H9 (cell line): ENCODE data around the gene FRRS1. TPM values are rescaled to one million over a fixed set of nuclear protein-coding genes. Genes with fewer than 3 reads are reported as not detected.

ENCODE experiments used
- DNase-seq: peaks from one replicate; pipeline ENCODE4 v3.0.0-alpha.2; 2017
- H2AFZ ChIP-seq: one replicate; pipeline ENCODE4 v1.6.1; 2013; ENCODE audit warnings: mild to moderate bottlenecking, low read length, control low read depth, moderate library complexity
- H2AK5ac ChIP-seq: 2 replicates; pipeline ENCODE4 v1.6.1; 2013; ENCODE audit warnings: low read length, control low read depth, mixed read lengths; ENCODE audit not compliant: insufficient read length
- H2BK120ac ChIP-seq: one replicate; pipeline ENCODE4 v1.6.1; 2013; ENCODE audit warnings: low read depth, mild to moderate bottlenecking, low read length, control low read depth, inconsistent platforms; ENCODE audit not compliant: poor library complexity, severe bottlenecking
- H2BK12ac ChIP-seq: 2 replicates; pipeline ENCODE4 v1.6.1; 2013; ENCODE audit warnings: low read length, control low read depth, mixed read lengths, low read depth; ENCODE audit not compliant: insufficient read length
- H2BK15ac ChIP-seq: 2 replicates; pipeline ENCODE4 v1.6.1; 2013; ENCODE audit warnings: low read depth, low read length, control low read depth
- H2BK20ac ChIP-seq: one replicate; pipeline ENCODE4 v1.6.1; 2013; ENCODE audit warnings: low read depth, mild to moderate bottlenecking, low read length, control low read depth, inconsistent platforms; ENCODE audit not compliant: poor library complexity, severe bottlenecking
- H2BK5ac ChIP-seq: 2 replicates; pipeline ENCODE4 v1.6.1; 2013; ENCODE audit warnings: low read length, control low read depth, mixed read lengths; ENCODE audit not compliant: insufficient read length
- H3K14ac ChIP-seq: 2 replicates; pipeline ENCODE4 v1.6.1; 2013; ENCODE audit warnings: low read length, control low read depth; ENCODE audit not compliant: insufficient read depth
- H3K18ac ChIP-seq: 2 replicates; pipeline ENCODE4 v1.6.1; 2013; ENCODE audit warnings: low read depth, mild to moderate bottlenecking, mixed read lengths, low read length, control low read depth; ENCODE audit not compliant: insufficient read length
- H3K23ac ChIP-seq: 2 replicates; pipeline ENCODE4 v1.6.1; 2013; ENCODE audit warnings: low read length, control low read depth, mixed read lengths, low read depth; ENCODE audit not compliant: insufficient read length
- H3K23me2 ChIP-seq: 2 replicates; pipeline ENCODE4 v1.6.1; 2013; ENCODE audit warnings: low read depth, mild to moderate bottlenecking, mixed read lengths, low read length, control low read depth; ENCODE audit not compliant: insufficient read length, poor library complexity, severe bottlenecking
- H3K27ac ChIP-seq: 2 replicates; pipeline ENCODE4 v1.5.1; 2013; ENCODE audit warnings: low read length, control low read depth, mixed read lengths, low read depth; ENCODE audit not compliant: insufficient read length
- H3K27me3 ChIP-seq: 2 replicates; pipeline ENCODE4 v1.6.1; 2013; ENCODE audit warnings: low read length, control low read depth, inconsistent platforms; ENCODE audit not compliant: insufficient read depth
- H3K4ac ChIP-seq: 2 replicates; pipeline ENCODE4 v1.6.1; 2013; ENCODE audit warnings: low read depth, mild to moderate bottlenecking, control low read depth, inconsistent platforms, low read length, moderate library complexity
- H3K4me1 ChIP-seq: 2 replicates; pipeline ENCODE4 v1.6.1; 2013; ENCODE audit warnings: low read length, control low read depth, inconsistent platforms; ENCODE audit not compliant: insufficient read depth
- H3K4me2 ChIP-seq: 2 replicates; pipeline ENCODE4 v1.6.1; 2013; ENCODE audit warnings: low read length, control low read depth, mixed read lengths; ENCODE audit not compliant: insufficient read length, insufficient read depth
- H3K56ac ChIP-seq: 2 replicates; pipeline ENCODE4 v1.6.1; 2013; ENCODE audit warnings: low read depth, mild to moderate bottlenecking, mixed read lengths, low read length, control low read depth; ENCODE audit not compliant: insufficient read length
- H3K79me1 ChIP-seq: 2 replicates; pipeline ENCODE4 v1.6.1; 2013; ENCODE audit warnings: low read depth, mild to moderate bottlenecking, moderate library complexity, low read length, control low read depth, inconsistent platforms; ENCODE audit not compliant: insufficient read depth, poor library complexity, severe bottlenecking
- H3K79me2 ChIP-seq: 2 replicates; pipeline ENCODE4 v1.6.1; 2013; ENCODE audit warnings: low read length, control low read depth, inconsistent platforms; ENCODE audit not compliant: insufficient read depth
- H3K9ac ChIP-seq: 2 replicates; pipeline ENCODE4 v1.6.1; 2013; ENCODE audit warnings: low read length, control low read depth, mixed read lengths; ENCODE audit not compliant: insufficient read length; ENCODE audit errors: extremely low read depth
- H3K9me3 ChIP-seq: one replicate; pipeline ENCODE4 v1.6.1; 2013; ENCODE audit warnings: low read depth, low read length, inconsistent platforms; ENCODE audit not compliant: control insufficient read depth
- H3T11ph ChIP-seq: one replicate; pipeline ENCODE4 v1.6.1; 2013; ENCODE audit warnings: mild to moderate bottlenecking, low read length, control low read depth, inconsistent platforms
- H4K20me1 ChIP-seq: one replicate; pipeline ENCODE4 v1.6.1; 2013; ENCODE audit not compliant: control insufficient read depth, insufficient read length, insufficient read depth
- H4K5ac ChIP-seq: 2 replicates; pipeline ENCODE4 v1.6.1; 2013; ENCODE audit warnings: low read depth, mild to moderate bottlenecking, mixed read lengths, low read length, control low read depth; ENCODE audit not compliant: insufficient read length
- H4K8ac ChIP-seq: replicated peaks from 2 replicates; pipeline ENCODE4 v1.6.1; 2013; ENCODE audit warnings: low read length, control low read depth, mixed read lengths, low read depth; ENCODE audit not compliant: insufficient read length
- H4K91ac ChIP-seq: 2 replicates; pipeline ENCODE4 v1.6.1; 2013; ENCODE audit warnings: low read depth, mild to moderate bottlenecking, moderate library complexity, mixed read lengths, low read length, control low read depth; ENCODE audit not compliant: insufficient read length
- H3K27ac Mint-ChIP-seq, 3 experiments: 2 replicates in 2 of 3; 3 replicates in 1 of 3; pipeline ENCODE4 v1.8.0; 2020 to 2021; ENCODE audit warnings: mixed read lengths in 3 of 3, mild to moderate bottlenecking in 1 of 3, moderate library complexity in 1 of 3
- H3K27me3 Mint-ChIP-seq: 2 replicates; pipeline ENCODE4 v1.8.0; 2021; ENCODE audit warnings: low read depth, mild to moderate bottlenecking, moderate library complexity, mixed read lengths
- H3K36me3 Mint-ChIP-seq, 3 experiments: 2 replicates in 2 of 3; 3 replicates in 1 of 3; pipeline ENCODE4 v1.8.0; 2020 to 2021; ENCODE audit warnings: low read depth in 3 of 3, mixed read lengths in 3 of 3; ENCODE audit not compliant: insufficient read depth in 1 of 3
- H3K4me1 Mint-ChIP-seq, 2 experiments: 2 replicates each; pipeline ENCODE4 v1.8.0; 2020; ENCODE audit warnings: mixed read lengths in 2 of 2
- H3K4me3 Mint-ChIP-seq, 2 experiments: 2 replicates in 1 of 2; 3 replicates in 1 of 2; pipeline ENCODE4 v1.8.0; 2020 to 2021; ENCODE audit warnings: mild to moderate bottlenecking in 2 of 2, mixed read lengths in 2 of 2, moderate library complexity in 1 of 2
- H3K9me3 Mint-ChIP-seq, 2 experiments: 2 replicates in 1 of 2; 3 replicates in 1 of 2; pipeline ENCODE4 v1.8.0; 2020; ENCODE audit warnings: mild to moderate bottlenecking in 2 of 2, mixed read lengths in 2 of 2, moderate library complexity in 1 of 2
- WGBS: extraction: QIAGEN DNeasy Blood & Tissue Kit; methylation state at CpG from one replicate; pipeline ENCODE4 v1.1.7; 2013; ENCODE audit warnings: missing lambda C conversion rate, low lambda C conversion rate, mixed read lengths; ENCODE audit not compliant: insufficient read length; ENCODE audit errors: extremely low coverage; 5-methylcytosine and 5-hydroxymethylcytosine counted together
- total RNA-seq: library from RNA; stranded (reverse); gene quantifications from 2 replicates; pipeline ENCODE4 v1.2.1, GENCODE V29; 2021
- TF ChIP-seq, protein P1 (sequence below): fragments of 200-600 bp; sonication (generic); conservative IDR thresholded peaks from 3 replicates; pipeline ENCODE4 v1.8.0; 2021; ENCODE audit warnings: antibody characterized with exemption, mild to moderate bottlenecking

Gene FRRS1
- total RNA-seq, 1 experiment from 2014 or later: 5.6 TPM

DNA sequence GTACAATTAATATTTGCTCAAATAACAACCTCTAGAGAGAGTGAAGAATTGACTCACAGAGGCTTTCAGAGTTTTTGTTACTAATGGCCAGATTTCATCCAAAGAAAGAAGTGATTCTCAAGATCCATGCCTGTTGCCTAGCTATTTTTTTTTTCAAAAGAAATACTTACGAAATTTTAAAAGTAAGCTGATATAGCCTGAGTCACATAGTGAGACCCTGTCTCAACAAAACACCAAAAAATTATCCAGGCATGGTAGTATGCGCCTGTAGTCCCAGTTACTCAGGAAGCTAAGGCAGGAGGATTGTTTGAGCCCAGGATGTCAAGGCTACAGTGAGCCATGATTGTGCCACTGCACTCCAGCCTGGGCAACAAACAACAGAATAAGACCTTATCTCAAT lies 105.9 kb downstream of the FRRS1 start:
- TF ChIP-seq, protein P1, sequence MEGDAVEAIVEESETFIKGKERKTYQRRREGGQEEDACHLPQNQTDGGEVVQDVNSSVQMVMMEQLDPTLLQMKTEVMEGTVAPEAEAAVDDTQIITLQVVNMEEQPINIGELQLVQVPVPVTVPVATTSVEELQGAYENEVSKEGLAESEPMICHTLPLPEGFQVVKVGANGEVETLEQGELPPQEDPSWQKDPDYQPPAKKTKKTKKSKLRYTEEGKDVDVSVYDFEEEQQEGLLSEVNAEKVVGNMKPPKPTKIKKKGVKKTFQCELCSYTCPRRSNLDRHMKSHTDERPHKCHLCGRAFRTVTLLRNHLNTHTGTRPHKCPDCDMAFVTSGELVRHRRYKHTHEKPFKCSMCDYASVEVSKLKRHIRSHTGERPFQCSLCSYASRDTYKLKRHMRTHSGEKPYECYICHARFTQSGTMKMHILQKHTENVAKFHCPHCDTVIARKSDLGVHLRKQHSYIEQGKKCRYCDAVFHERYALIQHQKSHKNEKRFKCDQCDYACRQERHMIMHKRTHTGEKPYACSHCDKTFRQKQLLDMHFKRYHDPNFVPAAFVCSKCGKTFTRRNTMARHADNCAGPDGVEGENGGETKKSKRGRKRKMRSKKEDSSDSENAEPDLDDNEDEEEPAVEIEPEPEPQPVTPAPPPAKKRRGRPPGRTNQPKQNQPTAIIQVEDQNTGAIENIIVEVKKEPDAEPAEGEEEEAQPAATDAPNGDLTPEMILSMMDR: no peak
- Histone ChIP-seq H2AK5ac (no peak overlapping the region), H4K5ac (no peak overlapping the region), H3T11ph (no peak overlapping the region), H3K9me3 (no peaks in the 10 kb centered on the region), H3K4me1 (peaks cover 2% of the 10 kb centered on the region; the same call in 1 of the 2 replicates), H3K79me2 (no peaks in the 10 kb centered on the region), H4K20me1 (no peaks in the 10 kb centered on the region), H3K23ac (no peak overlapping the region), H4K8ac (no peak overlapping the region), H2BK12ac (no peak overlapping the region), H3K79me1 (no peaks in the 10 kb centered on the region), H2BK20ac (no peak overlapping the region), H2AFZ (no peak overlapping the region), H4K91ac (no peak overlapping the region), H3K9ac (no peak overlapping the region), H2BK15ac (no peak overlapping the region), H2BK5ac (no peak overlapping the region), H3K4ac (no peak overlapping the region), H3K18ac (no peak overlapping the region), H3K4me2 (no peak overlapping the region), H2BK120ac (no peak overlapping the region), H3K56ac (no peak overlapping the region), H3K14ac (no peak overlapping the region), H3K27ac (no peak overlapping the region), H3K23me2 (no peaks in the 10 kb centered on the region), H3K27me3 (no peaks in the 10 kb centered on the region)
- H3K36me3 Mint-ChIP-seq: no peaks in the 10 kb centered on the region
- no peak for DNase-seq
- H3K4me3 Mint-ChIP-seq: no peak overlapping the region
- WGBS: no CpG with 5 or more reads among the region's 2 CpGs
- no peaks in the 10 kb centered on the region for H3K27me3 Mint-ChIP-seq
- no peak overlapping the region for H3K27ac Mint-ChIP-seq
- peaks cover 2 to 3% of the 10 kb centered on the region in 2 experiments; a peak in 1 of 4 replicates for H3K4me1 Mint-ChIP-seq
- H3K9me3 Mint-ChIP-seq: no peaks in the 10 kb centered on the region
